HepG2 (cell line): Measurements from ENCODE around the gene NR2F1-AS1. TPM values are rescaled to one million over a fixed set of nuclear protein-coding genes. Genes with fewer than 3 reads are reported as not detected.

Source experiments
- ATAC-seq: fragments of 200-7000 bp; cut with Tn5 transposase; 3 replicates; pipeline ENCODE4 v1.9.1; 2020; ENCODE audit warnings: mild to moderate bottlenecking, moderate library complexity
- BruUV-seq: library from RNA; stranded (reverse); fragments of 400-500 nt; replicated peaks from 2 replicates; lab custom pipeline; 2021; lab: Mats Ljungman, UMichigan
- CTCF ChIA-PET: fragments of 300-600 bp; formaldehyde crosslinking; extraction: SDS; loops from one replicate; lab custom pipeline; 2021; ENCODE audit warnings: low total read pairs, inconsistent platforms, low intra/inter-chr PET ratio; lab: Yijun Ruan, JAX
- POLR2A ChIA-PET: fragments of 350-600 bp; sonication (Branson Sonifier 250); formaldehyde crosslinking; loops from one replicate; lab custom pipeline; 2020; ENCODE audit warnings: antibody characterized with exemption, inconsistent platforms; lab: Yijun Ruan, JAX
- DNase-seq: peaks from one replicate; pipeline ENCODE4 v3.0.0-alpha.2; 2015; ENCODE audit warnings: low spot score
- FAIRE-seq: peaks from 3 replicates; lab custom pipeline; 2011; peaks lifted over from hg19 to GRCh38; lab: Jason Lieb, UNC
- H2AFZ ChIP-seq: one replicate; pipeline ENCODE4 v1.6.1; 2011; ENCODE audit warnings: low read length, inconsistent platforms
- H3K27ac ChIP-seq: fragments of 300-600 bp; 3 replicates; pipeline ENCODE4 v1.8.0; 2011; ENCODE audit warnings: mixed run types, mild to moderate bottlenecking, mixed read lengths, low read length, inconsistent platforms; ENCODE audit not compliant: insufficient read depth; ENCODE audit errors: extremely low read length
- H3K27me3 ChIP-seq, 2 experiments: fragments of 200-600 bp in 1 of 2; 2 replicates in 1 of 2; 3 replicates in 1 of 2; pipeline versions ENCODE4 v1.6.0 to v1.8.0; 2011; ENCODE audit warnings: low read length in 2 of 2, mild to moderate bottlenecking in 2 of 2, moderate library complexity in 2 of 2, inconsistent platforms in 1 of 2; ENCODE audit not compliant: insufficient read depth in 2 of 2, control insufficient read depth in 1 of 2
- H3K36me3 ChIP-seq, 2 experiments: fragments of 200-600 bp in 1 of 2; replicated peaks in 1 of 2; 2 replicates in 1 of 2; 3 replicates in 1 of 2; pipeline versions ENCODE4 v1.5.1 to v1.8.0; 2011; ENCODE audit warnings: low read length in 2 of 2, inconsistent platforms in 1 of 2; ENCODE audit not compliant: insufficient read depth in 2 of 2, control insufficient read depth in 1 of 2
- H3K4me1 ChIP-seq: 2 replicates; pipeline ENCODE4 v1.5.1; 2012; ENCODE audit warnings: low read length, inconsistent platforms; ENCODE audit not compliant: insufficient read depth
- H3K4me2 ChIP-seq: 2 replicates; pipeline ENCODE4 v1.6.0; 2011; ENCODE audit warnings: low read depth, low read length, inconsistent platforms
- H3K4me3 ChIP-seq, 3 experiments: fragments of 200-600 bp in 1 of 3; sonication (generic), shearing (Covaris generic) in 1 of 3; replicated peaks in 1 of 3; 2 replicates each; pipeline ENCODE4 v1.5.1; 2011 to 2016; ENCODE audit warnings: low read length in 3 of 3, inconsistent platforms in 2 of 3, low read depth in 2 of 3, mild to moderate bottlenecking in 2 of 3, control low read depth in 1 of 3, mixed read lengths in 1 of 3; ENCODE audit not compliant: insufficient read depth in 1 of 3
- H3K79me2 ChIP-seq: one replicate; pipeline ENCODE4 v1.6.1; 2011; ENCODE audit warnings: low read length, inconsistent platforms; ENCODE audit not compliant: insufficient read depth
- H3K9ac ChIP-seq: 2 replicates; pipeline ENCODE4 v1.6.0; 2011; ENCODE audit warnings: mild to moderate bottlenecking, low read depth, low read length, inconsistent platforms; ENCODE audit not compliant: insufficient read depth
- H3K9me3 ChIP-seq: 2 replicates; pipeline ENCODE4 v1.5.1; 2012; ENCODE audit warnings: mild to moderate bottlenecking, low read length
- H4K20me1 ChIP-seq: 2 replicates; pipeline ENCODE4 v1.6.0; 2011; ENCODE audit warnings: inconsistent platforms, mild to moderate bottlenecking, low read length, moderate library complexity; ENCODE audit not compliant: insufficient read depth
- BCL3 ChIP-seq: sonication (generic); formaldehyde crosslinking; IDR thresholded peaks from 2 replicates; pipeline ENCODE4 v1.5.1; 2020; ENCODE audit warnings: mild to moderate bottlenecking, missing genetic modification reagents, moderate library complexity
- CBX5 ChIP-seq: sonication (generic); formaldehyde crosslinking; IDR thresholded peaks from 2 replicates; pipeline ENCODE4 v1.4.0; 2020; ENCODE audit warnings: missing genetic modification reagents, borderline replicate concordance
- FOXA1 ChIP-seq, 2 experiments: fragments of 450-650 bp in 1 of 2; sonication (generic) in 1 of 2; formaldehyde crosslinking in 1 of 2; IDR thresholded peaks; 2 replicates each; pipeline versions ENCODE4 v1.4.0 to v1.6.1; 2016 to 2020; ENCODE audit warnings: missing genetic modification reagents in 1 of 2
- MAFK ChIP-seq, 2 experiments: IDR thresholded peaks in 1 of 2; conservative IDR thresholded peaks in 1 of 2; 2 replicates each; pipeline ENCODE4 v1.6.1; 2011; ENCODE audit warnings: improper control_type of control experiment in 2 of 2, low read length in 2 of 2
- NFATC3 ChIP-seq: sonication (generic); formaldehyde crosslinking; IDR thresholded peaks from 2 replicates; pipeline ENCODE4 v1.5.1; 2020; ENCODE audit warnings: mild to moderate bottlenecking, missing genetic modification reagents
- SPEN ChIP-seq: sonication (generic); formaldehyde crosslinking; IDR thresholded peaks from 2 replicates; pipeline ENCODE4 v1.5.1; 2020; ENCODE audit warnings: low read depth, mild to moderate bottlenecking, missing genetic modification reagents
- TBX3 ChIP-seq: fragments of 450-650 bp; IDR thresholded peaks from 2 replicates; pipeline ENCODE4 v1.6.1; 2017; ENCODE audit warnings: antibody characterized with exemption, mild to moderate bottlenecking, inconsistent platforms, borderline replicate concordance
- USF2 ChIP-seq, 2 experiments: sonication (generic) in 1 of 2; formaldehyde crosslinking in 1 of 2; IDR thresholded peaks; 2 replicates each; pipeline versions ENCODE4 v1.5.1 to v1.6.1; 2011 to 2020; ENCODE audit warnings: borderline replicate concordance in 1 of 2, low read depth in 1 of 2, low read length in 1 of 2, mild to moderate bottlenecking in 1 of 2, missing genetic modification reagents in 1 of 2, moderate library complexity in 1 of 2
- XRCC5 ChIP-seq: fragments of 200-400 bp; formaldehyde crosslinking; optimal IDR thresholded peaks from 2 replicates; pipeline ENCODE3; 2017; ENCODE audit warnings: mild to moderate bottlenecking, low read length
- ZMYM4 ChIP-seq: sonication (generic); formaldehyde crosslinking; IDR thresholded peaks from 2 replicates; pipeline ENCODE4 v1.8.1; 2023; ENCODE audit warnings: mild to moderate bottlenecking, missing genetic modification reagents
- ZNF235 ChIP-seq: sonication (generic); formaldehyde crosslinking; IDR thresholded peaks from 2 replicates; pipeline ENCODE4 v1.8.1; 2023; ENCODE audit warnings: mild to moderate bottlenecking, missing genetic modification reagents, borderline replicate concordance
- ZNF292 ChIP-seq: sonication (generic); formaldehyde crosslinking; IDR thresholded peaks from 2 replicates; pipeline ENCODE4 v1.8.1; 2022; ENCODE audit warnings: mild to moderate bottlenecking, low read depth, missing genetic modification reagents, borderline replicate concordance
- ZNF296 ChIP-seq: sonication (generic); formaldehyde crosslinking; conservative IDR thresholded peaks from 2 replicates; pipeline ENCODE4 v1.5.0; 2020; ENCODE audit warnings: mild to moderate bottlenecking, missing genetic modification reagents
- ZNF746 ChIP-seq: sonication (generic); formaldehyde crosslinking; IDR thresholded peaks from 2 replicates; pipeline ENCODE4 v1.8.0; 2022; ENCODE audit warnings: mild to moderate bottlenecking, missing genetic modification reagents
- WGBS: methylation state at CpG from one replicate; pipeline ENCODE4 v1.1.6; 2017; ENCODE audit warnings: low lambda C conversion rate; 5-methylcytosine and 5-hydroxymethylcytosine counted together
- in situ Hi-C: cut with HindIII; loops from 2 replicates; pipeline ENCODE4 v1.10.0; 2017; ENCODE audit warnings: low pct_unique_long_range_greater_than_20kb; ENCODE audit not compliant: extremely low pct_ligation_motif_present
- intact Hi-C: fragments of 100-400 bp; cut with micrococcal nuclease; formaldehyde crosslinking; loops from one replicate; pipeline ENCODE4 v1.10.0; 2022; ENCODE audit not compliant: unreplicated experiment
- polyA plus RNA-seq, 8 experiments: library from polyadenylated mRNA; depleted of rRNA in 3 of 8; stranded (reverse) in 7 of 8; unstranded in 1 of 8; fragments of >200 nt; fragmentation: Illumina TruSeq in 4 of 8; extraction: Trizol in 4 of 8; gene quantifications; 2 replicates each; pipeline versions ENCODE4 v1.2.1 to v1.2.3, GENCODE V29; 2011 to 2016; ENCODE audit warnings: low read depth in 4 of 8, missing spikeins in 1 of 8, mixed read lengths in 1 of 8; ENCODE audit not compliant: insufficient read depth in 1 of 8
- total RNA-seq, 5 experiments: library from RNA; depleted of rRNA; stranded (reverse); fragments of >200 nt; fragmentation: Illumina TruSeq; extraction: Trizol; gene quantifications; 2 replicates each; pipeline ENCODE4 v1.2.3, GENCODE V29; 2016; ENCODE audit warnings: low read depth in 1 of 5

NR2F1-AS1 gene
- total and polyA plus RNA-seq, 2 of the 13 experiments (the other 11 are each of a cell fraction or from before 2014, with no cell fraction given), result 2.8 TPM

- TF ChIP-seq ZNF235 (CRISPR knock-in tag) (no peak), NFATC3 (CRISPR knock-in tag) (no peak), CBX5 (CRISPR knock-in tag) (no peak), ZMYM4 (CRISPR knock-in tag) (no peak)
Measured at GRCh38 chr5:93603078-93603792, 22.2 kb upstream of the NR2F1-AS1 start (continued).

- ATAC-seq, result no peak
- H2AFZ ChIP-seq, result no peak overlapping the region
- H3K4me2 ChIP-seq, result no peak overlapping the region
- no peaks in the 10 kb centered on the region for H3K9me3 ChIP-seq
- no TSS peak for BruUV-seq
- H3K79me2 ChIP-seq, result no peaks in the 10 kb centered on the region
- DNase-seq, result no peak
- peaks cover 2 to 48% of the 10 kb centered on the region in 2 experiments; a peak in 4 of 5 replicates for H3K27me3 ChIP-seq
- CTCF ChIA-PET, result no interaction called here
- intact Hi-C loops, result no loop called here
- no peak overlapping the region for H3K9ac ChIP-seq
- H3K27ac ChIP-seq, result no peak overlapping the region
- H3K36me3 ChIP-seq, result no peaks in the 10 kb centered on the region
- H4K20me1 ChIP-seq, result no peaks in the 10 kb centered on the region
- POLR2A ChIA-PET, result no interaction called here
- no peak for FAIRE-seq
- WGBS, result 74% methylated on average over 33 of the region's 39 CpGs
- in situ Hi-C loops, result no loop called here
- H3K4me1 ChIP-seq, result peaks cover 29% of the 10 kb centered on the region
- H3K4me3 ChIP-seq, result no peak overlapping the region
- TF ChIP-seq SPEN (no peak), BCL3 (CRISPR knock-in tag) (no peak), XRCC5 (no peak), ZNF296 (CRISPR knock-in tag) (no peak), MAFK (conservative IDR thresholded peaks at IDR 0.05 in 1 of 2, IDR thresholded peaks at IDR 0.05 in 1 of 2; ENCODE audit: low read length in 2 of 2) (no peak), ZNF292 (CRISPR knock-in tag) (no peak), TBX3 (no peak), FOXA1 (IDR thresholded peaks at IDR 0.05) (no peak), FOXA1 (CRISPR knock-in tag; IDR thresholded peaks at IDR 0.05) (no peak), USF2 (IDR thresholded peaks at IDR 0.05; ENCODE audit: low read depth, low read length) (no peak), USF2 (CRISPR knock-in tag; IDR thresholded peaks at IDR 0.05; ENCODE audit: borderline replicate concordance) (no peak), ZNF746 (no peak)
Measured at GRCh38 chr5:93602241-93603077, 21.4 kb upstream of the NR2F1-AS1 start.
